ENCODE results near the gene HOXD10. TPM values are rescaled to one million over a fixed set of nuclear protein-coding genes. Genes with fewer than 3 reads are reported as not detected.

Gene HOXD10
- total RNA-seq, 4 donors from 2014 or later, result 0.31 to 0.67 (median 0.52) TPM; not detected in 1

DNA sequence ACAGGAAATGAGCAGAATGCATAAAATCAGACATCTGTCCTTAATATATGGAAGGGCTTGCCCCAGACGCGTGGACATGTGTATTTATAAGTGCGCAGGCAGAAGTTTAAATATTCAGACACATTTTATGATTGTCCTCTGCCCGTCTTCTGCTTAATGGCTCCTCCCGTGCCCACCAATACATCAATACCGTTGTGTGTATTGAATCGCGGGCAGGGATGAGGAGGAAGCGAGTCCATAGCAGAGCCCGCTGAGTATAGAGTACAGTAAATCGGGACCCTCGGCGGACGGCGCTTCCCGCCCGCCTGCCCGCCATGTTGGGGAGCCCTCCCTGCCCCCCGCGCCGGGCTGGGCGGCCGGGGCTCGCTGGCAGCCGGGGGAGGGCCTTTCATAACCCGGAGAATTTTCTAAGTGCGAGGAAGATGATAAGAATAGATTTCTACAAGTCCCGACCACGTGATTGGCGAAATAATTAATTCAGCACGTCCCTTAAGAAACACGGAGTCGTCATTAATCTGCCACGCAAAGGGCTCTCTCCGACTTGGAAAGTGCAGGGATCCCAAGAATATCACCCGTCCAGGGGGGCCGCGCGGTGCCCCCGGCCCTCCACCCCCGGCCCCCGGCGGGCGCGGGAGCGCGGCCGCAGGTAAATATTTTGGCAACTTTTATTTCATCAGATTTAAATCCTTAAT, 40.4 kb downstream of the HOXD10 start, which contains the start of gene HOXD3:
HOXD3 (plus strand) TSS at position 501 of the 692 bp plus-strand sequence. CDS start 11,808 bp downstream, outside the sequence.
- peaks cover 0 to 60% (median 17%) of the 10 kb centered on the region in 3 donors for H3K4me1 ChIP-seq
- no peak for TF ChIP-seq POLR2A (IDR thresholded peaks at IDR 0.05)
- TF ChIP-seq EP300 (IDR thresholded peaks at IDR 0.05), result no peak
- TF ChIP-seq POLR2AphosphoS5 (IDR thresholded peaks at IDR 0.05), result no peak
- TF ChIP-seq, protein P1, sequence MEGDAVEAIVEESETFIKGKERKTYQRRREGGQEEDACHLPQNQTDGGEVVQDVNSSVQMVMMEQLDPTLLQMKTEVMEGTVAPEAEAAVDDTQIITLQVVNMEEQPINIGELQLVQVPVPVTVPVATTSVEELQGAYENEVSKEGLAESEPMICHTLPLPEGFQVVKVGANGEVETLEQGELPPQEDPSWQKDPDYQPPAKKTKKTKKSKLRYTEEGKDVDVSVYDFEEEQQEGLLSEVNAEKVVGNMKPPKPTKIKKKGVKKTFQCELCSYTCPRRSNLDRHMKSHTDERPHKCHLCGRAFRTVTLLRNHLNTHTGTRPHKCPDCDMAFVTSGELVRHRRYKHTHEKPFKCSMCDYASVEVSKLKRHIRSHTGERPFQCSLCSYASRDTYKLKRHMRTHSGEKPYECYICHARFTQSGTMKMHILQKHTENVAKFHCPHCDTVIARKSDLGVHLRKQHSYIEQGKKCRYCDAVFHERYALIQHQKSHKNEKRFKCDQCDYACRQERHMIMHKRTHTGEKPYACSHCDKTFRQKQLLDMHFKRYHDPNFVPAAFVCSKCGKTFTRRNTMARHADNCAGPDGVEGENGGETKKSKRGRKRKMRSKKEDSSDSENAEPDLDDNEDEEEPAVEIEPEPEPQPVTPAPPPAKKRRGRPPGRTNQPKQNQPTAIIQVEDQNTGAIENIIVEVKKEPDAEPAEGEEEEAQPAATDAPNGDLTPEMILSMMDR (IDR thresholded peaks at IDR 0.05), result no peak
- H3K9me3 ChIP-seq, result no peaks in the 10 kb centered on the region
- H3K27me3 ChIP-seq, result peaks cover 100% of the 10 kb centered on the region
- peak within 1 kb of the TSS in 1 of 2 donors; percentile 32 for H3K4me3 ChIP-seq
- no peaks in the 10 kb centered on the region for H3K36me3 ChIP-seq
- ATAC-seq, result no peak
- WGBS, 2 donors (ENCODE audit: low coverage in 1 of 2), result 0 to 6% methylated on average over 3 to 15 of the region's 48 CpGs
- no peak within 1 kb of the TSS for H3K27ac ChIP-seq

DNA sequence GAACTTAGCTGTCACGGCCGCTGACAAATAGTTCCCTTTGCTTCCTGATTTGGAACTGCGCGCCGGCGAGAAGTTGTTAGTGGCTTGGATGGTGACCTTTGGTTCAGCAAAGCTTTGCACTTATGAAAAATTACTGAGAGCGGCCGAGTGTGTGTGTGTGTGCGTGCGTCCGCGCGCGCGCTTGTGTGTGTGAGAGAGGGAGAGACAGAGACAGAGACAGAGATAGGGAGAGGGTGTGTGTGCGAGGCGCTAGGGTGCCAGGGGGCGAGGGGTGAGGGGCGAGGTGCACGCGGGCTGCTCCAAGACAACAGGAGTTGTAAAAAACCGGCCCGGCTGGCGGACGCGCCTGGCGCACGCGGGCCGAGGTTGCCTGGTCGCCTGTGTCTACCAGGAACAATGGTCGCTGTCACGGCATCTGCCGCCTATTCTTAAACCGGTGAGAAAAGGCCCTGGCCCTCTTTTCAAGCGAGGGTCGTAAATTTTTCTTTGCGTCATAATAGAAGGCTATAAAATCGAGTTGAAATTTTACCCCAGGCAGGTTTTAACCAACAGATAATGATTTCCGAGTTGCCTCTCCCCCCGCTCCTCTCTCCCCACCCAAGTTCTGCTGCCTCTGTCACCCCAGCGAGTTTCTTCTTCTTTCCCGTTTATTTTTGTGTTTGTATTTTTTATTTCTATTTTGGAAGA, 41.1 kb downstream of the HOXD10 start:
- TF ChIP-seq POLR2AphosphoS5 (IDR thresholded peaks at IDR 0.05) (no peak), EP300 (IDR thresholded peaks at IDR 0.05) (no peak), POLR2A (IDR thresholded peaks at IDR 0.05) (no peak)
- TF ChIP-seq, protein P1 (IDR thresholded peaks at IDR 0.05), result no peak
- Histone ChIP-seq H3K36me3 (no peaks in the 10 kb centered on the region), H3K4me3 (peak overlapping the region in 1 of 2 donors; percentile 32), H3K4me1 (peaks cover 0 to 60% (median 17%) of the 10 kb centered on the region in 3 donors), H3K27me3 (peaks cover 100% of the 10 kb centered on the region), H3K27ac (no peak overlapping the region), H3K9me3 (no peaks in the 10 kb centered on the region)
- WGBS, 2 donors (ENCODE audit: low coverage in 1 of 2), result 10 to 16% methylated on average over 31 to 41 of the region's 43 CpGs
- ATAC-seq, result no peak

DNA sequence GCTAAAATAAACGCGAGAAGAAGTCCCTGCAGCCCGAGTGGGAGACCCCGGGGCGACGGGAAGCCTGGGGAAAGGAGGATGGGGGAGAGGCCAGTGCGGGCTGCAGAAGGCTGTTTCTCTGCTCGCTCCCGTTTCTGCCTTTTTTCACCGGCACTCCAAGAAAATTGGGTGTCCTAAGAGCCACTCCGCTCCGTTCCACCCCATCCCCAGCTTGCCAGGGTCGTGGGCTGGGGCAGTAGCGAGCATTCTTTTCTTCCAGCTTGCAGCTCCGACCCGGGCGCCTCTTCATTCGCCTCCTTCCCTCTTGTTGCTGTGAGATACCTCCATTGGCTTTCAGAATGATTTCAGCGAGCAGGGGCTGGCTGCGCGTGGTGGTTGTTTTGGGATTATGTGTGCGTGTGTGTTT, 41.6 kb downstream of the HOXD10 start:
- Histone ChIP-seq H3K4me3 (no peak overlapping the region), H3K36me3 (no peaks in the 10 kb centered on the region), H3K4me1 (peaks cover 0 to 59% (median 17%) of the 10 kb centered on the region in 3 donors), H3K9me3 (no peaks in the 10 kb centered on the region), H3K27me3 (peaks cover 100% of the 10 kb centered on the region), H3K27ac (no peak overlapping the region)
- ATAC-seq, result no peak
- 9 to 33% methylated on average over 6 to 15 of the region's 22 CpGs for WGBS, 2 donors (ENCODE audit: low coverage in 1 of 2)
- TF ChIP-seq EP300 (IDR thresholded peaks at IDR 0.05), result no peak
- no peak for TF ChIP-seq POLR2AphosphoS5 (IDR thresholded peaks at IDR 0.05)
- TF ChIP-seq POLR2A (IDR thresholded peaks at IDR 0.05), result no peak
- TF ChIP-seq, protein P1 (IDR thresholded peaks at IDR 0.05), result no peak

DNA sequence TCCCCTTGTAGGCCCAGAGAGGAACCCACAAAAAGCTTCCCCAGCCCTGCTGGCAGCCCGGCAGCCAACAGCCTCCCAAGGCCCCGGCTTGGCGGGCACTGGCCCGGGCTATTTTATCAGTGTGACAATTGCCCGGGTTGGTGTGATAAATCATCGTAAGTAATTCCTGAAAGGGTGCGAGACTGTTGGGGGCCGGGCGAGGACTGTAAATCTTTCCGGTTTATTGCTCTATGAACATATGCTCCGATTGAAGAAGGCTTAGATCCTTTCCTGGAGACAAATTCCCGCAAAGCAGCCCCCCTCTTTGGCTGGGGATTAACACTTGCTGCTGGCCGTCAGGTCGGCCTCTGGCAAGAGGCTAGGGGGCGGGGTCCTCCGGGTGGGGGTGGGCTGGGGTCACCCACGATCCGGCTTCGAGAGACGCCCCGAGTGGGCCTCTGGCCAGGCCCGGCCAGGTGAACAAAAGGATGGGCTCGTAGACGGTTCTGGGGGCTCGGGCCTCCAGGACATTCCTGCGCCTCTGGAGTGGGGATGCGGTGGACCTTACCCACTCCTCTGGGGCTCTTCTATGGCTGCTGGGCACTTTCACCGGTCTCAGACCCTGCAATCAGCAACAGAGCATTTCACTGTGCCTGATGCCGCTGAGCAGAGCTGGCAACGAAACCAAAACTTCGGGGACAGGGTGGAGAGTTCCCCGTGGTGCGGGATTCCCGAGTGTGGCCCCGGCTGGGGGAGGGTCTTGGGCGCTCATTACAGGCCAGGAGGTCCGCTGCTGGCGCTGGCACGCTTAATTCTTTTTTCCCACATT, 42.5 kb downstream of the HOXD10 start:
- no peak overlapping the region for H3K4me3 ChIP-seq

More for the DNA sequence above, 42.5 kb downstream of the HOXD10 start:
- Histone ChIP-seq H3K4me1 (peaks cover 0 to 59% (median 17%) of the 10 kb centered on the region in 3 donors), H3K27me3 (peaks cover 100% of the 10 kb centered on the region), H3K36me3 (no peaks in the 10 kb centered on the region), H3K9me3 (no peaks in the 10 kb centered on the region), H3K27ac (no peak overlapping the region)
- no peak for TF ChIP-seq POLR2A (IDR thresholded peaks at IDR 0.05)
- TF ChIP-seq POLR2AphosphoS5 (IDR thresholded peaks at IDR 0.05), result no peak
- TF ChIP-seq, protein P1 (IDR thresholded peaks at IDR 0.05), result no peak
- TF ChIP-seq EP300 (IDR thresholded peaks at IDR 0.05), result no peak
- 0 to 16% methylated on average over 5 to 10 of the region's 39 CpGs for WGBS, 2 donors (ENCODE audit: low coverage in 1 of 2)
- ATAC-seq, result no peak

Data from gastroesophageal sphincter (tissue), 4 donors.